GM12864 (cell line): ENCODE data around the gene SMTNL2.

Experiments used
- DNase-seq: peaks from one replicate; pipeline ENCODE4 v3.0.0-alpha.2; 2011; ENCODE audit warnings: low read depth
- H3K4me3 ChIP-seq: 2 replicates; pipeline ENCODE4 v1.5.1; 2011; ENCODE audit warnings: mild to moderate bottlenecking, low read depth, low read length, control low read depth
- TF ChIP-seq, protein P1 (sequence below): IDR thresholded peaks from 2 replicates; pipeline ENCODE4 v1.5.1; 2011; ENCODE audit warnings: low read depth, mild to moderate bottlenecking, moderate library complexity, low read length, control low read depth, inconsistent platforms; ENCODE audit errors: missing control alignments

Gene SMTNL2

DNA sequence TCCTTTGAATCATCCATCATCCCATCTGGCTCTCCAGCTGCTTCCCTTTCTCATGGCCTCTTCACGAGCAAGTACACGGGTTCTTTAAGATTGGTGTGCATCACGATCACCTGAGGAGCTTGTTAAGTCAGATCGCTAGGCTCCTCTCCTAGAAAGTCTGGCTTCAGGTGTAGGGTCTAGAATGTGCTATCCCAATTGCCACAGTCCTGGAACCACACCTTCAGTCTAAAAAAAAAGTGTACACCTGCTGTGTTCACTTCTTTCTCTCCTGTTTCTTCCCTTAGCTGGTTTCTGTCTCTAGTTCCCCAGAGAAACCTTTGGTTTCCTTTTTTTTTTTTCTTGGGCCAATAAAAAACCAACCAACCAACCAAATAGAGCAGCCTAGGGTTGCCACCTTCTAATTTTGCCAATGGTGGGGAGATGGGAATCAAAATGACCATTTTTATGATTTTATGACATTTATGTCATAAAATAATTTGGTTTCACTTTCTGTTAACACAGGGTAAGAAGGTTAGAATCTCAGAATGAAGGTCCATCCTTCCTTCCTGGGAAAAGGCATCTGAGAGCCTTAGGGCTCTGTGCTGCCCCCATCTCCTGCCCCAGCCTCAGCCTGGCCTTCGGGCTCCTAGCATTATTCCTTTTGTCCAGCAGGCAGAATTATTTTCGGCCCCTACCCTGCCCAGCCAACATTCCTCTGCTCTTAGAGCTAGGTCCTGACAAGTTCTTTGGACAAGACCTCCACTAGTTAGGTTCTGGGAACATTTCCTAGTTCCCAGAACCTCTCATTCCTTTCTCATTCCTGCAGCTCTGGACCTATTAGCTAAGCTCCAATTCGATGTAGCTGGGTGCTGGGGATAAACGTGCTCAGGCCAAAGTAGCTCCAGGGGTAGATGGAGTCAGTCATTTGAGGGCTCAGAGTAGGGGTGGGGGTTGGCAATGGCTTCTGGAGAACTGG, 22.0 kb upstream of the SMTNL2 start:
- TF ChIP-seq, protein P1, sequence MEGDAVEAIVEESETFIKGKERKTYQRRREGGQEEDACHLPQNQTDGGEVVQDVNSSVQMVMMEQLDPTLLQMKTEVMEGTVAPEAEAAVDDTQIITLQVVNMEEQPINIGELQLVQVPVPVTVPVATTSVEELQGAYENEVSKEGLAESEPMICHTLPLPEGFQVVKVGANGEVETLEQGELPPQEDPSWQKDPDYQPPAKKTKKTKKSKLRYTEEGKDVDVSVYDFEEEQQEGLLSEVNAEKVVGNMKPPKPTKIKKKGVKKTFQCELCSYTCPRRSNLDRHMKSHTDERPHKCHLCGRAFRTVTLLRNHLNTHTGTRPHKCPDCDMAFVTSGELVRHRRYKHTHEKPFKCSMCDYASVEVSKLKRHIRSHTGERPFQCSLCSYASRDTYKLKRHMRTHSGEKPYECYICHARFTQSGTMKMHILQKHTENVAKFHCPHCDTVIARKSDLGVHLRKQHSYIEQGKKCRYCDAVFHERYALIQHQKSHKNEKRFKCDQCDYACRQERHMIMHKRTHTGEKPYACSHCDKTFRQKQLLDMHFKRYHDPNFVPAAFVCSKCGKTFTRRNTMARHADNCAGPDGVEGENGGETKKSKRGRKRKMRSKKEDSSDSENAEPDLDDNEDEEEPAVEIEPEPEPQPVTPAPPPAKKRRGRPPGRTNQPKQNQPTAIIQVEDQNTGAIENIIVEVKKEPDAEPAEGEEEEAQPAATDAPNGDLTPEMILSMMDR, result no peak
- DNase-seq, result no peak
- no peak overlapping the region; the same call in 1 of the 2 replicates for H3K4me3 ChIP-seq

DNA sequence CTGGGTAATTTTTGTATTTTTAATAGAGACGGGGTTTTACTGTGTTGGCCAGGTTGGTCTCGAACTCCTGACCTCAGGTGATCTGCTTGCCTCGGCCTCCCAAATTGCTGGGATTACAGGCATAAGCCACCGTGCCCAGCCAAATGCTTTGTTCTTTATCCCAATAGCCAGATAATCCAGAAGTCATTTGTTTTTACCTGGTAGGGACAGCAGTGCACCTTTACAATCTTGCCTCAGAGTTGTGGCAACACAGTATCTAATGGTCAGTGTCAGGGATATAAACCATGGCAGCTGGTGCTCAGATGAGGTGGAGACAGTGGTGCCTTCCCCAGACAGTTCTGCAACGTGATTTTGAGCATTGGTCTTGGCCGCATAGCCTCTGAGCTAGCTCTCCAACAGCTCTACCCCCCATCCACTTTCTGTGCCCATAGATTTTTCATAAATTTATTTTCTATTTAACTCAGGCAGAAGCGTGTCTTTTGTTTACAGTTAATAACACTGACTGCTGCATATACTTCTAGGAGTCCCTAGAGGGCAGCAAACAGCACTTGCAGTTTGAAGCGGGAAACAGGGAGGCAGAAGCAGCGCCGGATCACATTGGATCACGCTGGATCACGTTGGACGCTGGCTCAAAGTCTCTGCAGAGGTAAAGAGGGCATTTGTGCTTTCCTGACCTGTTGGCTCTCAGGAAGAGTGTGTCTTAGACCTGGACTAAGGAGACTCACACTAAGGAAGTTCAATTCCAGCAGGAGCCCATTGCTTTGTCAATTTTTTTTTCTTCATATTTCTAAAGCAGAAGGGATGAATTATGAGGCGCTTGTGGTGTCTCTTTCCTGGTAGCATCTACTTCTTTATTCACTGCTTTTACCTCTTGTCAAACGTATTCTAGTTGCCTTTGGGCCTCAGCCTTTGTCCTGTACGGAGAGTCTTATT, 18.9 kb upstream of the SMTNL2 start:
- H3K4me3 ChIP-seq, result no peak overlapping the region
- DNase-seq, result peak; percentile 46
- TF ChIP-seq, protein P1, result peak; percentile 86

DNA sequence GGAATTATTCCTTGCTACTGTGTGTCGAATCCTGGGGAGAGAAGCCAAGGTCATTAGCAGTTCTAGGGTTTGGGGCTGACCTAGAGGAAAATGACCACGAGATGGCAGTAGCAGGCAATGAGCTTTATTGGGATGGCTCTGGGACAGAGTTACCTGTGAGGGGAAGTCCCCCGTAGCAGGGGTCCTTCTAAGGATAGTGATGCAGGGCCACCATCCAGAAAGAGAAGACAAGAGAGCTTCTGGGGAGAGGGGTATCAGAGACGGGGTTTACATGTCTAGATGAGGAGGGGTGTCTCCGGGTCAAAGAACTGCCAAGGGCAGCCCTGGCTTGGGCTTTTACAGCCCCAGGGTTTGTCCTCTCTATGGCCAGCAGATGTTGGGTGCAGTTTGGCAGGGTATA, 17.5 kb upstream of the SMTNL2 start:
- no peak overlapping the region for H3K4me3 ChIP-seq
- DNase-seq, result no peak
- TF ChIP-seq, protein P1, result peak; percentile 74

DNA sequence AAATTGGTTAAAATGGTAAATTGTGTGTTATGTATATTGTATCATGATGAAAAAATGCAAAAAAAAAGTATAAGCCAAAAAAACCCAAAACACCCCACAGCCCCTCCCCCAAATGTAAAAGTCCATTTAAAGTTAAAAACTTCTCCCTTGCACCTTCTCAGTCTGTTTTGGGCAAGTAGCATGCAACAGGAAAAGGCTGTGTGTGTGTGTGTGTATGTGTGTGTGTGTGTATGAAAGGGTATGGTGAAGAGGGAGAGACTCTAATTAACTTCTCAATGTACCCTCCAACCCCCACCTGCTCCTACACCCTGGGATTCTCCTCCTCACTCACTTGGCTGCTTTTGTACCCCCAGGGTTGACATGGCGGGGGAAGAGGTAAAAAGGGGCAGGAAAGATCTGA, 14.7 kb upstream of the SMTNL2 start:
- no peak for DNase-seq
- TF ChIP-seq, protein P1, result no peak
- no peak overlapping the region for H3K4me3 ChIP-seq

DNA sequence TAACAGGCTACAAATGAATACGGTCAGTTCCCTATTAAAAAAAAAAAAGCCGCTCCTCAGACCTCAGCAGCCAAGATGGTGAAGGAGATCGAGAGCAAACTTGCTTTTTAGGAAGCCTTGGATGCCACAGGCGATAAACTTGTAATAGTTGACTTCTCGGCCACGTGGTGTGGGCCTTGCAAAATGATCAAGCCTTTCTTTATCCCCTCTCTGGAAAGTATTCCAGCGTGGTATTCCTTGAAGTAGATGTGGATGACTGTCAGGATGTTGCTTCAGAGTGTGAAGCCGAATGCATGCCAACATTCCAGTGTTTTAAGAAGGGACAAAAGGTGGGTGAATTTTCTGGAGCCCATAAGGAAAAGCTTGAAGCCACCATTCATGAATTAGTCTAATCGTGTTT, 12.2 kb upstream of the SMTNL2 start:
- TF ChIP-seq, protein P1, result no peak
- H3K4me3 ChIP-seq, result no peak overlapping the region
- no peak for DNase-seq

DNA sequence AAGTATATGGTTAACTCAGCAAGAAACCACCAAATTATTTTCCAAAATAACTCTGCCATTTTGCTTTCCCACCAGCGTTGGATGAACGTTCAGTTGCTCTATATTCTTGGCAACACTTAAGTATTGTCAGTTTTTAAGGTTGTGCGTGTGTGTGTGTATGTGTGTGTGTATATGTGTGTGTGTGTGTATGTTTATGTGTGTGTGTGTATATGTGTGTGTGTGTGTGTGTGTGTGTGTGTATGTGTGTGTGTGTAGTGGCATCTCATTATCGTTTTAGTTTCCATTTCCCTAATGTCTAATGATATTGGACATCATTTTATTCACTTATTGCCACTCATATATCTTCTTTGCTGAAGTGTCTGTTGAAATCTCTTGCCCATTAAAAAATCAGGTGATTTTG, 11.2 kb upstream of the SMTNL2 start:
- DNase-seq, result no peak
- TF ChIP-seq, protein P1, result no peak
- H3K4me3 ChIP-seq, result no peak overlapping the region
